GM12878 (cell line): Measurements from ENCODE around the gene PRKG1.

Source experiments
- CEBPB ChIP-seq, 2 experiments: fragments of 150-350 bp in 1 of 2; IDR thresholded peaks; 2 replicates each; pipeline ENCODE4 v1.6.1; 2012 to 2014; ENCODE audit warnings: low read depth in 2 of 2, low read length in 2 of 2, borderline replicate concordance in 1 of 2, inconsistent platforms in 1 of 2
- POLR2A ChIP-seq: IDR thresholded peaks from 2 replicates; pipeline ENCODE4 v1.6.1; 2011; ENCODE audit warnings: low read depth, mild to moderate bottlenecking, low read length
- SREBF2 ChIP-seq: IDR thresholded peaks from 2 replicates; pipeline ENCODE4 v1.6.1; 2012; ENCODE audit warnings: mild to moderate bottlenecking, low read length
- ZNF217 ChIP-seq: fragments of 450-650 bp; IDR thresholded peaks from 2 replicates; pipeline ENCODE4 v1.6.1; 2017; ENCODE audit warnings: antibody characterized with exemption, mild to moderate bottlenecking
- ZZZ3 ChIP-seq: IDR thresholded peaks from 2 replicates; pipeline ENCODE4 v1.6.1; 2011; ENCODE audit warnings: low read depth; ENCODE audit not compliant: control insufficient read depth, insufficient read length
- TF ChIP-seq, protein P1 (sequence below), 3 experiments: IDR thresholded peaks in 2 of 3; conservative IDR thresholded peaks in 1 of 3; 2 replicates each; pipeline ENCODE4 v1.5.1; 2011; ENCODE audit warnings: low read depth in 3 of 3, low read length in 3 of 3, mild to moderate bottlenecking in 3 of 3, control low read depth in 2 of 3, moderate library complexity in 2 of 3, inconsistent platforms in 1 of 3, mixed read lengths in 1 of 3; ENCODE audit not compliant: control insufficient read depth in 2 of 3, insufficient read depth in 1 of 3; ENCODE audit errors: extremely low read depth in 1 of 3
- TF ChIP-seq, protein P2 (sequence below): IDR thresholded peaks from 2 replicates; pipeline ENCODE4 v1.6.1; 2011; ENCODE audit warnings: low read depth, low read length, improper control_type of control experiment, borderline replicate concordance

DNA sequence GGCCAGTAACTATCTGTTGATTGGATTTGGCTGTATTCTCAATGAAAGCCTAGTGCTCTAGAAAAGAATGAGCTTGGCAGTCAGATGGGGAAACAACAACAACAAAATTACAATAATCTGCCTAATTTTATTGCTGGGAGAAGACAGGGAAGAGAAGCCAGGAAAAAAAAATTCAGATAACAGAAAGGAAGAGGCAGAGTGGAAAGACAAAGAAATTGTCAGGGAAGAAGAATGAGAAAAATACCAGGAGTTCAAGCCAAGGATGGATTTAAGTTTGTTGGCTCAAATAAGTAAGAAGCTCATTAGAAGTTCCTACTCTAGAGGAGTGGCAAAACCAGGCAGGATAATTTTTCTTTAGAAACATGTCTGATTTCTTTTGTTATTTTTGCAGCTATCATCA lies 45.9 kb upstream of the PRKG1 start:
- TF ChIP-seq ZNF217 = no peak
- no peak for TF ChIP-seq SREBF2
- TF ChIP-seq, protein P1, sequence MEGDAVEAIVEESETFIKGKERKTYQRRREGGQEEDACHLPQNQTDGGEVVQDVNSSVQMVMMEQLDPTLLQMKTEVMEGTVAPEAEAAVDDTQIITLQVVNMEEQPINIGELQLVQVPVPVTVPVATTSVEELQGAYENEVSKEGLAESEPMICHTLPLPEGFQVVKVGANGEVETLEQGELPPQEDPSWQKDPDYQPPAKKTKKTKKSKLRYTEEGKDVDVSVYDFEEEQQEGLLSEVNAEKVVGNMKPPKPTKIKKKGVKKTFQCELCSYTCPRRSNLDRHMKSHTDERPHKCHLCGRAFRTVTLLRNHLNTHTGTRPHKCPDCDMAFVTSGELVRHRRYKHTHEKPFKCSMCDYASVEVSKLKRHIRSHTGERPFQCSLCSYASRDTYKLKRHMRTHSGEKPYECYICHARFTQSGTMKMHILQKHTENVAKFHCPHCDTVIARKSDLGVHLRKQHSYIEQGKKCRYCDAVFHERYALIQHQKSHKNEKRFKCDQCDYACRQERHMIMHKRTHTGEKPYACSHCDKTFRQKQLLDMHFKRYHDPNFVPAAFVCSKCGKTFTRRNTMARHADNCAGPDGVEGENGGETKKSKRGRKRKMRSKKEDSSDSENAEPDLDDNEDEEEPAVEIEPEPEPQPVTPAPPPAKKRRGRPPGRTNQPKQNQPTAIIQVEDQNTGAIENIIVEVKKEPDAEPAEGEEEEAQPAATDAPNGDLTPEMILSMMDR (IDR thresholded peaks at IDR 0.05 in 2 of 3, conservative IDR thresholded peaks at IDR 0.05 in 1 of 3; ENCODE audit: control insufficient read depth in 2 of 3, extremely low read depth in 1 of 3, insufficient read depth in 1 of 3, low read depth in 3 of 3, low read length in 3 of 3) = no peak
- no peak for TF ChIP-seq POLR2A
- TF ChIP-seq ZZZ3 = no peak
- TF ChIP-seq CEBPB (IDR thresholded peaks at IDR 0.05; ENCODE audit: borderline replicate concordance in 1 of 2, low read depth in 2 of 2, low read length in 2 of 2) = no peak
- TF ChIP-seq, protein P2, sequence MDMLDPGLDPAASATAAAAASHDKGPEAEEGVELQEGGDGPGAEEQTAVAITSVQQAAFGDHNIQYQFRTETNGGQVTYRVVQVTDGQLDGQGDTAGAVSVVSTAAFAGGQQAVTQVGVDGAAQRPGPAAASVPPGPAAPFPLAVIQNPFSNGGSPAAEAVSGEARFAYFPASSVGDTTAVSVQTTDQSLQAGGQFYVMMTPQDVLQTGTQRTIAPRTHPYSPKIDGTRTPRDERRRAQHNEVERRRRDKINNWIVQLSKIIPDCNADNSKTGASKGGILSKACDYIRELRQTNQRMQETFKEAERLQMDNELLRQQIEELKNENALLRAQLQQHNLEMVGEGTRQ = no peak
